Measurements from ENCODE around the gene TMEM41A.

- TF ChIP-seq CTCF (IDR thresholded peaks at IDR 0.05; ENCODE audit: poor library complexity, severe bottlenecking) = no peak
- TF ChIP-seq SMC3 (conservative IDR thresholded peaks at IDR 0.05; ENCODE audit: poor library complexity) = no peak
- no peak for TF ChIP-seq POLR2AphosphoS5 (IDR thresholded peaks at IDR 0.05)
- TF ChIP-seq EZH2 (IDR thresholded peaks at IDR 0.05; ENCODE audit: borderline replicate concordance, insufficient read depth, low read length, poor library complexity, severe bottlenecking) = no peak
- no peak for TF ChIP-seq EP300 (conservative IDR thresholded peaks at IDR 0.05; ENCODE audit: poor library complexity, severe bottlenecking)
- no peak for TF ChIP-seq TAF1 (IDR thresholded peaks at IDR 0.05; ENCODE audit: low read depth)
- TF ChIP-seq RAD21 (conservative IDR thresholded peaks at IDR 0.05) = no peak
These were observed 10.4 kb downstream of the TMEM41A start for GRCh38 chr3:185488465-185488864.
